Thyroid gland (tissue), 4 donors: ENCODE results near the gene CRYGN. TPM values are rescaled to one million over a fixed set of nuclear protein-coding genes. Genes with fewer than 3 reads are reported as not detected.

Experiments used
- DNase-seq, 2 donors: peaks; one replicate each; pipeline ENCODE4 v3.0.0-alpha.2; 2019
- H3K27ac ChIP-seq, 3 donors: fragments of 200-600 bp; sonication (generic); 1 replicate in 2 of 3; 2 replicates in 1 of 3; pipeline ENCODE4 v1.5.1; 2016 to 2019; ENCODE audit warnings: mild to moderate bottlenecking in 1 of 3, moderate library complexity in 1 of 3
- H3K27me3 ChIP-seq: fragments of 200-600 bp; sonication (generic); one replicate; pipeline ENCODE4 v1.5.1; 2019
- H3K36me3 ChIP-seq, 2 donors: fragments of 200-600 bp; sonication (generic); one replicate each; pipeline ENCODE4 v1.5.1; 2016 to 2019
- H3K4me1 ChIP-seq, 2 donors: fragments of 200-600 bp; sonication (generic); one replicate each; pipeline ENCODE4 v1.5.1; 2017 to 2019
- H3K4me3 ChIP-seq, 3 donors: fragments of 200-600 bp; sonication (generic); replicated peaks in 1 of 3; 1 replicate in 2 of 3; 2 replicates in 1 of 3; pipeline ENCODE4 v1.5.1; 2016; ENCODE audit warnings: mild to moderate bottlenecking in 1 of 3
- H3K9me3 ChIP-seq: fragments of 200-600 bp; sonication (generic); one replicate; pipeline ENCODE4 v1.5.1; 2017
- CTCF ChIP-seq, 6 experiments: fragments of 200-600 bp in 3 of 6; fragments of 450-650 bp in 3 of 6; sonication (generic) in 3 of 6; IDR thresholded peaks; one replicate each; pipeline ENCODE4 v1.5.1; 2016 to 2019; ENCODE audit warnings: antibody characterized with exemption in 6 of 6, mild to moderate bottlenecking in 2 of 6, inconsistent platforms in 1 of 6, moderate library complexity in 1 of 6
- POLR2A ChIP-seq, 2 donors: fragments of 450-650 bp; IDR thresholded peaks; one replicate each; pipeline ENCODE4 v1.6.1; 2017; ENCODE audit warnings: antibody characterized with exemption in 2 of 2, mild to moderate bottlenecking in 2 of 2, moderate library complexity in 1 of 2
- WGBS, 2 donors: methylation state at CpG; one replicate each; pipeline ENCODE4 v1.1.5; 2017; 5-methylcytosine and 5-hydroxymethylcytosine counted together
- intact Hi-C: fragments of 100-400 bp; cut with DNase I; formaldehyde crosslinking; loops from one replicate; pipeline ENCODE4 v1.15.1; 2023
- total RNA-seq, 4 donors: library from RNA; depleted of rRNA; stranded (reverse); fragments of >200 nt; gene quantifications; one replicate each; pipeline ENCODE4 v1.2.3, GENCODE V29; 2016

CRYGN gene
- total RNA-seq, 4 donors from 2014 or later, result 16.4 to 45.5 (median 24.5) TPM

- no peak for DNase-seq
- WGBS, 2 donors, result 96% methylated on average over 19 of the region's 19 CpGs
- peaks cover 0 to 10% of the 10 kb centered on the region in 2 donors for H3K4me1 ChIP-seq
- no peaks in the 10 kb centered on the region for H3K9me3 ChIP-seq
- intact Hi-C loops, result no loop called here
- no peak overlapping the region for H3K27ac ChIP-seq
- H3K27me3 ChIP-seq, result no peaks in the 10 kb centered on the region
- no peak overlapping the region for H3K4me3 ChIP-seq
- no peak for TF ChIP-seq CTCF (IDR thresholded peaks at IDR 0.05)
- TF ChIP-seq POLR2A (IDR thresholded peaks at IDR 0.05), result no peak
- peaks cover 28 to 32% of the 10 kb centered on the region in 2 donors for H3K36me3 ChIP-seq
Observed at GRCh38 chr7:151468217-151469018, 28.5 kb upstream of the CRYGN start.

GRCh38 chr7:151465169-151465568 is 25.2 kb upstream of the CRYGN start:
- DNase-seq, result no peak
- Histone ChIP-seq H3K36me3 (peaks cover 24 to 29% of the 10 kb centered on the region in 2 donors), H3K27ac (no peak overlapping the region), H3K4me3 (no peak overlapping the region), H3K27me3 (no peaks in the 10 kb centered on the region), H3K4me1 (peaks cover 4 to 14% of the 10 kb centered on the region in 2 donors), H3K9me3 (no peaks in the 10 kb centered on the region)
- no peak for TF ChIP-seq CTCF (IDR thresholded peaks at IDR 0.05)
- TF ChIP-seq POLR2A (IDR thresholded peaks at IDR 0.05), result no peak
- WGBS, 2 donors, result 97 to 98% methylated on average over 8 of the region's 8 CpGs
- intact Hi-C loops, result no loop called here

GRCh38 chr7:151462306-151462779 is 22.4 kb upstream of the CRYGN start:
- H3K27ac ChIP-seq, result no peak overlapping the region
- no peaks in the 10 kb centered on the region for H3K9me3 ChIP-seq
- 63 to 82% methylated on average over 1 of the region's 1 CpG for WGBS, 2 donors
- peaks cover 15 to 26% of the 10 kb centered on the region in 2 donors for H3K4me1 ChIP-seq
- no peaks in the 10 kb centered on the region for H3K27me3 ChIP-seq
- H3K36me3 ChIP-seq, result peaks cover 11 to 15% of the 10 kb centered on the region in 2 donors
- TF ChIP-seq CTCF (IDR thresholded peaks at IDR 0.05) (no peak), POLR2A (IDR thresholded peaks at IDR 0.05) (no peak)
- DNase-seq, result no peak
- H3K4me3 ChIP-seq, result no peak overlapping the region
- intact Hi-C loops, result no loop called here

- no peaks in the 10 kb centered on the region for H3K9me3 ChIP-seq
- peaks cover 7 to 12% of the 10 kb centered on the region in 2 donors for H3K36me3 ChIP-seq
- no peak overlapping the region for H3K27ac ChIP-seq
- DNase-seq, result no peak
- H3K4me1 ChIP-seq, result peaks cover 15 to 26% of the 10 kb centered on the region in 2 donors
- intact Hi-C loops, result no loop called here
- no peaks in the 10 kb centered on the region for H3K27me3 ChIP-seq
- TF ChIP-seq CTCF (IDR thresholded peaks at IDR 0.05) (no peak), POLR2A (IDR thresholded peaks at IDR 0.05) (no peak)
- 78 to 80% methylated on average over 4 of the region's 4 CpGs for WGBS, 2 donors
- H3K4me3 ChIP-seq, result no peak overlapping the region
Observed at GRCh38 chr7:151461942-151462230, 21.9 kb upstream of the CRYGN start.
